Upper lobe of left lung (tissue), 6 donors: ENCODE data around the gene RTTN. TPM values are rescaled to one million over a fixed set of nuclear protein-coding genes. Genes with fewer than 3 reads are reported as not detected.

Experiments
- ATAC-seq, 2 donors: fragments of 200-7000 bp; cut with Tn5 transposase; one replicate each; pipeline ENCODE4 v1.9.1; 2022; ENCODE audit warnings: mild to moderate bottlenecking in 2 of 2, moderate library complexity in 2 of 2; ENCODE audit not compliant: low FRiP score in 2 of 2
- DNase-seq, 2 donors: peaks; one replicate each; pipeline ENCODE4 v3.0.0-alpha.2; 2019 to 2020
- H3K27ac ChIP-seq, 4 donors: fragments of 200-600 bp; sonication (generic); one replicate each; pipeline ENCODE4 v1.5.1; 2016 to 2019
- H3K27me3 ChIP-seq, 4 donors: fragments of 200-600 bp; sonication (generic); one replicate each; pipeline ENCODE4 v1.5.1; 2017 to 2019
- H3K36me3 ChIP-seq, 4 donors: fragments of 200-600 bp; sonication (generic); one replicate each; pipeline ENCODE4 v1.5.1; 2016 to 2019
- H3K4me1 ChIP-seq, 4 donors: fragments of 200-600 bp; sonication (generic); one replicate each; pipeline ENCODE4 v1.5.1; 2018 to 2019
- H3K4me3 ChIP-seq, 4 donors: fragments of 200-600 bp; sonication (generic); one replicate each; pipeline ENCODE4 v1.5.1; 2017 to 2019; ENCODE audit warnings: mild to moderate bottlenecking in 2 of 4, moderate library complexity in 1 of 4
- H3K9me3 ChIP-seq, 4 donors: fragments of 200-600 bp; sonication (generic); one replicate each; pipeline ENCODE4 v1.5.1; 2018 to 2019
- EP300 ChIP-seq, 4 donors: sonication (generic); formaldehyde crosslinking; IDR thresholded peaks; one replicate each; pipeline ENCODE4 v1.5.1; 2017; ENCODE audit warnings: antibody characterized with exemption in 4 of 4, control low read depth in 2 of 4
- POLR2A ChIP-seq, 4 donors: fragments of 450-650 bp; IDR thresholded peaks; one replicate each; pipeline ENCODE4 v1.5.1; 2016 to 2017; ENCODE audit warnings: antibody characterized with exemption in 4 of 4, mild to moderate bottlenecking in 2 of 4
- POLR2AphosphoS5 ChIP-seq, 2 donors: sonication (generic); formaldehyde crosslinking; IDR thresholded peaks; one replicate each; pipeline ENCODE4 v1.5.1; 2017; ENCODE audit warnings: antibody characterized with exemption in 2 of 2
- WGBS, 2 donors: methylation state at CpG; one replicate each; pipeline ENCODE4 v1.1.5; 2017 to 2018; 5-methylcytosine and 5-hydroxymethylcytosine counted together
- total RNA-seq, 6 donors: library from RNA; depleted of rRNA in 4 of 6; stranded (reverse); fragments of >200 nt in 4 of 6; gene quantifications; one replicate each; pipeline versions ENCODE4 v1.1.0 to v1.2.1, GENCODE V29; 2016 to 2021
- TF ChIP-seq, protein P1 (sequence below), 6 experiments: fragments of 450-650 bp in 4 of 6; fragments of 200-600 bp in 2 of 6; sonication (generic) in 2 of 6; IDR thresholded peaks; one replicate each; pipeline ENCODE4 v1.5.1; 2016 to 2019; ENCODE audit warnings: antibody characterized with exemption in 6 of 6
- donor health status: DM: no; HTN: no; CAD: no; lungs with moderate emphysema.
- donor health status: DM: no; HTN: yes; CAD: no; lungs with severe emphysema.

RTTN gene
- total RNA-seq, 6 donors from 2014 or later = 8.3 to 32.9 (median 12.5) TPM

DNA sequence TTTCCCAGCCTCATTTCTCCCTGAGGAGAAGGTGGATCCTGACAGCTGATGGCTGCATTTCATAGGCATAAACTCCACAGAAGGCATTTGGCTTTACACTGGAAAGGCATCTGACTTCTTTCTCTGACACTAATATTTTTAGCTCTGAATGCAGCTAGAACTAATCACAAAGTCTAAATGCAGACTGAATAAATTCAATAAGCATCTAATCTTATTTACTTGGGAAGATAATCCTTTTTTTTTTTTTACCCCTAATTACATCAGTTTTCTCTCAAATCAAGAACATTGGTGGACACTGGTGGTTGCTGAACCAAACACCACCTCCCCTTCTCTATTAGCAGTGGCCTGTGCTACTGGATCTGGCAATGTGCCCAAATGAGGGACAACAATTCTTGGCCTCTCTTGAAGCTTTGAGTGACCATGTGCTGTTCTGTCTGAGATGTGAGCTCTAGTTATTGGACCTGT, 206.9 kb downstream of the RTTN start:
- TF ChIP-seq EP300 (IDR thresholded peaks at IDR 0.05) (no peak), POLR2AphosphoS5 (IDR thresholded peaks at IDR 0.05) (no peak), POLR2A (IDR thresholded peaks at IDR 0.05) (no peak)
- TF ChIP-seq, protein P1, sequence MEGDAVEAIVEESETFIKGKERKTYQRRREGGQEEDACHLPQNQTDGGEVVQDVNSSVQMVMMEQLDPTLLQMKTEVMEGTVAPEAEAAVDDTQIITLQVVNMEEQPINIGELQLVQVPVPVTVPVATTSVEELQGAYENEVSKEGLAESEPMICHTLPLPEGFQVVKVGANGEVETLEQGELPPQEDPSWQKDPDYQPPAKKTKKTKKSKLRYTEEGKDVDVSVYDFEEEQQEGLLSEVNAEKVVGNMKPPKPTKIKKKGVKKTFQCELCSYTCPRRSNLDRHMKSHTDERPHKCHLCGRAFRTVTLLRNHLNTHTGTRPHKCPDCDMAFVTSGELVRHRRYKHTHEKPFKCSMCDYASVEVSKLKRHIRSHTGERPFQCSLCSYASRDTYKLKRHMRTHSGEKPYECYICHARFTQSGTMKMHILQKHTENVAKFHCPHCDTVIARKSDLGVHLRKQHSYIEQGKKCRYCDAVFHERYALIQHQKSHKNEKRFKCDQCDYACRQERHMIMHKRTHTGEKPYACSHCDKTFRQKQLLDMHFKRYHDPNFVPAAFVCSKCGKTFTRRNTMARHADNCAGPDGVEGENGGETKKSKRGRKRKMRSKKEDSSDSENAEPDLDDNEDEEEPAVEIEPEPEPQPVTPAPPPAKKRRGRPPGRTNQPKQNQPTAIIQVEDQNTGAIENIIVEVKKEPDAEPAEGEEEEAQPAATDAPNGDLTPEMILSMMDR (IDR thresholded peaks at IDR 0.05) = no peak
- H3K36me3 ChIP-seq = no peaks in the 10 kb centered on the region
- ATAC-seq (no peak), DNase-seq (no peak)
- no peaks in the 10 kb centered on the region for H3K9me3 ChIP-seq
- H3K4me1 ChIP-seq = peaks cover 0 to 6% (median 2%) of the 10 kb centered on the region in 4 donors
- H3K27me3 ChIP-seq = no peaks in the 10 kb centered on the region
- H3K4me3 ChIP-seq = no peak overlapping the region
- no peak overlapping the region for H3K27ac ChIP-seq

DNA sequence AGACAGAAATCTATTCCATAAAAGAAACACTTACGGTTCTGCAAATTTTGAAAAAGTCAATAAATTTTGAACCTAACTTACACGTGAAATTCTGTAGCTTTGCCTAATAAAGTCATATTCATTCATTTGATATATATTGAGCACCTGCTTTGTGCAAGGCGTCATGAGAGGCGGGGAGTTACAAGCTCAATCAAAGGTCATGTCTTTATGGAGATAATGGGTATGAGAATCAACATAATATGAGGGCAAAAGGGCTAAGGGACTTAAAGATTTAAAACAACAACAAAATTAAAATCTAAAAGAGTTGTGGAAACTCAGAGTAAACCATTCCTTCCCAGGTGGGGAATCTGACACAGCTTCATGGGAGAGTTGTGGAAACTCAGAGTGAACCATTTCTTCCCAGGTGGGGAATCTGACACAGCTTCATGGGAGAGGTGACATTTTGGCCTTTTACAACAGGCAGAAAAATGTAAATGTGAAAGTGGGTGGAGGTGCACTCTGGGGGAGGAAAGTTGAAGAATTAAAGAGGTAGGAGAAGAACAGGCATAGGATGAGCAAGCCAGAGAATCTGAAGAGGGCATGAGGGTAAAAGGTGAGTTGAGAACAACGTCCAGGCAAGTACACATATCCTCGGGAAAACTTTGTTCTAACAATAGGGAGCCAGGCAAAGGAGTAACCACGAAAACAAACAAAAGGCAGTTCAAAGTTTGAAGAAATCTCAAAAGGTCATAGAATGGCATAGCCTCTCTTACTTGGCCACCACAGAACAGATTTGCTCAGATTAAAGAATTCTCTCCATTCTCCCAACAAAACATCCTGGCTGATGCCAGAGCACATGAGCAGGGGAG, 208.3 kb downstream of the RTTN start:
- ATAC-seq (no peak), DNase-seq (no peak)
- TF ChIP-seq, protein P1 (IDR thresholded peaks at IDR 0.05) = no peak
- TF ChIP-seq POLR2AphosphoS5 (IDR thresholded peaks at IDR 0.05) = no peak

DNA sequence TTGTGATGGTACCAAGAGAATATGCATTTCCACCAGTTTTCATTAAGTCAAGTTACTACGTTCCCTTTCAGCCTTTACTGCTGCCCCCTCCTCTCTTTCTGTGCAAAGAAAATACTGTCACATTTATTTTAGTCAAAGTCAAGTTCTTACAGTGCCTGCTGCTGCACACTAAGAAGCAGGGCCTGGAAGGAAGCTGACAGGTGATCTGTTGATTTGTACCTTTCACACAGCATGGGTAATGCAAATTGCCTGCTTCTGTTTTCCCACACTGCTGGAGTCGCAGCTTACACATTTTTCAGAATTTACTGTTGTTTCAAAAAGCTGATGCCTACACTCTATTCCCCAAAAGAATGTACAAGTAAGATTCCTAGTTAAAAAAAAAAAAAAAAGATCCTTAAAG, 209.1 kb downstream of the RTTN start:
- 78 to 80% methylated on average over 2 of the region's 2 CpGs for WGBS, 2 donors
- H3K36me3 ChIP-seq = no peaks in the 10 kb centered on the region
- no peak overlapping the region for H3K4me3 ChIP-seq
- no peak overlapping the region for H3K27ac ChIP-seq
- no peaks in the 10 kb centered on the region for H3K27me3 ChIP-seq
- H3K9me3 ChIP-seq = no peaks in the 10 kb centered on the region
- TF ChIP-seq, protein P1 (IDR thresholded peaks at IDR 0.05) = no peak
- TF ChIP-seq POLR2A (IDR thresholded peaks at IDR 0.05) (no peak), EP300 (IDR thresholded peaks at IDR 0.05) (no peak), POLR2AphosphoS5 (IDR thresholded peaks at IDR 0.05) (no peak)
- DNase-seq = no peak
- no peak for ATAC-seq
- peaks cover 0 to 6% (median 2%) of the 10 kb centered on the region in 4 donors for H3K4me1 ChIP-seq

More for the DNA sequence above, 208.3 kb downstream of the RTTN start:
- H3K27ac ChIP-seq = no peak overlapping the region
- H3K27me3 ChIP-seq = no peaks in the 10 kb centered on the region
- H3K9me3 ChIP-seq = no peaks in the 10 kb centered on the region
- H3K4me1 ChIP-seq = peaks cover 0 to 6% (median 2%) of the 10 kb centered on the region in 4 donors
- no peak overlapping the region for H3K4me3 ChIP-seq
- WGBS, 2 donors = 80 to 82% methylated on average over 7 of the region's 7 CpGs
- H3K36me3 ChIP-seq = no peaks in the 10 kb centered on the region

GRCh38 chr18:69995774-69996173, 209.7 kb downstream of the RTTN start:
- Histone ChIP-seq H3K27me3 (no peaks in the 10 kb centered on the region), H3K4me3 (no peak overlapping the region), H3K9me3 (no peaks in the 10 kb centered on the region), H3K27ac (no peak overlapping the region), H3K36me3 (no peaks in the 10 kb centered on the region), H3K4me1 (peaks cover 0 to 6% (median 2%) of the 10 kb centered on the region in 4 donors)
- WGBS, 2 donors = 76 to 90% methylated on average over 3 of the region's 3 CpGs
- TF ChIP-seq, protein P1 (IDR thresholded peaks at IDR 0.05) = no peak
- TF ChIP-seq POLR2A (IDR thresholded peaks at IDR 0.05) = no peak
- no peak for TF ChIP-seq POLR2AphosphoS5 (IDR thresholded peaks at IDR 0.05)
- no peak for TF ChIP-seq EP300 (IDR thresholded peaks at IDR 0.05)
- DNase-seq (no peak), ATAC-seq (no peak)

DNA sequence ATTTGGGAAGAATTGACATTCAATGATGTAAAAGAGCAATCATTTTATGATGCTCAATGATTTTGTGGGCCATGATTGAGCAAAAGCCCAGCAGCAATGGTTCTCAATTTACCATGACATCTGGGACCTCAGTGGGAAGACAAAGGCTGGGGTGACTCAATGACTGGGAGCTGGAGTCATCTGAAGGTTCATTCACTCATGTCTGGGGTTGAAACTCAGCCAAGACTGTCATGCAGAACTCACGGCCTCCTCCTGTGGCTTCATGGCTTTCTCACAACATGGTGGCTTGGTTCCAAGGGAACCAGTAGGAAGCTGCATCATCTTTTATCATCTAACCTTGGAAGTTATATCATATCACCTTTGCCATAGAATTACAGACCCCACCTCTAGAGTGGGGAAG, 212.7 kb downstream of the RTTN start:
- peaks cover 0 to 13% (median 2%) of the 10 kb centered on the region in 4 donors for H3K9me3 ChIP-seq
- 64 to 100% methylated on average over 1 of the region's 1 CpG for WGBS, 2 donors
- no peak for ATAC-seq
- H3K27me3 ChIP-seq = no peaks in the 10 kb centered on the region
- H3K4me1 ChIP-seq = no peaks in the 10 kb centered on the region
- no peak for DNase-seq
- H3K27ac ChIP-seq = no peak overlapping the region
- H3K4me3 ChIP-seq = no peak overlapping the region
- no peaks in the 10 kb centered on the region for H3K36me3 ChIP-seq
- no peak for TF ChIP-seq POLR2A (IDR thresholded peaks at IDR 0.05)
- no peak for TF ChIP-seq POLR2AphosphoS5 (IDR thresholded peaks at IDR 0.05)
- no peak for TF ChIP-seq EP300 (IDR thresholded peaks at IDR 0.05)
- TF ChIP-seq, protein P1 (IDR thresholded peaks at IDR 0.05) = no peak
